B cell (primary cell): Measurements from ENCODE around the gene ADAMTS13. TPM values are rescaled to one million over a fixed set of nuclear protein-coding genes. Genes with fewer than 3 reads are reported as not detected.

Experiments
- ATAC-seq: fragments of 200-7000 bp; cut with Tn5 transposase; one replicate; pipeline ENCODE4 v1.10.0; 2021; ENCODE audit warnings: low read depth, mild to moderate bottlenecking, moderate number of reproducible peaks, moderate library complexity
- CTCF ChIA-PET: fragments of 350-600 bp; sonication (Branson Sonifier 250); formaldehyde crosslinking; loops from one replicate; lab custom pipeline; 2021; ENCODE audit warnings: antibody characterized with exemption, inconsistent platforms; lab: Charles Lee
- POLR2A ChIA-PET: fragments of 350-600 bp; sonication (Branson Sonifier 250); formaldehyde crosslinking; loops from one replicate; lab custom pipeline; 2021; ENCODE audit warnings: antibody characterized with exemption; lab: Charles Lee
- DNase-seq: peaks from one replicate; pipeline ENCODE4 v3.0.0; 2013
- H2AFZ ChIP-seq: 2 replicates; pipeline ENCODE4 v1.6.1; 2012; ENCODE audit warnings: mild to moderate bottlenecking, low read depth, low read length; ENCODE audit not compliant: insufficient read depth, poor library complexity, severe bottlenecking
- H3K27ac ChIP-seq, 2 donors: 1 replicate in 1 of 2; 2 replicates in 1 of 2; pipeline ENCODE4 v1.5.1; 2012 to 2013; ENCODE audit warnings: low read length in 2 of 2, mild to moderate bottlenecking in 2 of 2, moderate library complexity in 1 of 2
- H3K27me3 ChIP-seq, 4 experiments: fragments of 200-600 bp in 1 of 4; sonication (generic) in 1 of 4; replicated peaks in 1 of 4; 1 replicate in 2 of 4; 2 replicates in 2 of 4; pipeline versions ENCODE4 v1.6.1 to v1.7.0; 2013 to 2016; ENCODE audit warnings: low read length in 3 of 4, mild to moderate bottlenecking in 2 of 4, mixed read lengths in 1 of 4, moderate library complexity in 1 of 4; ENCODE audit not compliant: insufficient read depth in 4 of 4, control insufficient read depth in 3 of 4; ENCODE audit errors: control extremely low read depth in 1 of 4
- H3K36me3 ChIP-seq, 2 experiments: replicated peaks in 1 of 2; 1 replicate in 1 of 2; 2 replicates in 1 of 2; pipeline versions ENCODE4 v1.6.1 to v1.7.1; 2013; ENCODE audit warnings: low read length in 1 of 2; ENCODE audit not compliant: insufficient read depth in 2 of 2, control insufficient read depth in 1 of 2; ENCODE audit errors: control extremely low read depth in 1 of 2, extremely low read depth in 1 of 2
- H3K4me1 ChIP-seq, 2 donors: fragments of 200-600 bp in 1 of 2; sonication (generic) in 1 of 2; 1 replicate in 1 of 2; 2 replicates in 1 of 2; pipeline versions ENCODE4 v1.5.1 to v1.6.1; 2013 to 2017; ENCODE audit warnings: low read length in 2 of 2; ENCODE audit not compliant: control insufficient read depth in 2 of 2, insufficient read depth in 2 of 2
- H3K4me2 ChIP-seq: replicated peaks from 2 replicates; pipeline ENCODE3; 2012; ENCODE audit warnings: mild to moderate bottlenecking, low read depth, low read length; ENCODE audit not compliant: poor library complexity, severe bottlenecking
- H3K4me3 ChIP-seq, 5 experiments: fragments of 200-600 bp in 1 of 5; sonication (generic) in 1 of 5; 1 replicate in 3 of 5; 2 replicates in 2 of 5; pipeline versions ENCODE4 v1.5.1 to v1.7.0; 2011 to 2016; ENCODE audit warnings: low read length in 4 of 5, mild to moderate bottlenecking in 4 of 5, low read depth in 2 of 5, control low read depth in 1 of 5, moderate library complexity in 1 of 5; ENCODE audit not compliant: insufficient read depth in 1 of 5; ENCODE audit errors: control extremely low read depth in 1 of 5, extremely low read depth in 1 of 5
- H3K79me2 ChIP-seq: fragments of 200-600 bp; sonication (generic); one replicate; pipeline ENCODE4 v1.6.0; 2016; ENCODE audit warnings: low read length; ENCODE audit not compliant: control insufficient read depth, insufficient read depth
- H3K9ac ChIP-seq: fragments of 200-600 bp; sonication (generic); 2 replicates; pipeline ENCODE4 v1.6.1; 2017; ENCODE audit warnings: mild to moderate bottlenecking, low read length, moderate library complexity
- H3K9me3 ChIP-seq, 3 donors: one replicate each; pipeline versions ENCODE4 v1.6.1 to v1.7.1; 2013; ENCODE audit warnings: low read length in 2 of 3; ENCODE audit not compliant: control insufficient read depth in 2 of 3, insufficient read depth in 1 of 3; ENCODE audit errors: control extremely low read depth in 1 of 3
- H4K20me1 ChIP-seq: 2 replicates; pipeline ENCODE4 v1.6.0; 2012; ENCODE audit warnings: mild to moderate bottlenecking, low read length; ENCODE audit not compliant: insufficient read depth, control insufficient read depth, poor library complexity, severe bottlenecking
- H3K27ac Mint-ChIP-seq: one replicate; pipeline ENCODE4 v1.8.0; 2021; ENCODE audit warnings: mixed read lengths
- H3K27me3 Mint-ChIP-seq: one replicate; pipeline ENCODE4 v1.8.0; 2021; ENCODE audit warnings: mixed read lengths
- H3K4me1 Mint-ChIP-seq: one replicate; pipeline ENCODE4 v1.8.0; 2021; ENCODE audit warnings: mixed read lengths
- H3K4me3 Mint-ChIP-seq: one replicate; pipeline ENCODE4 v1.8.0; 2021; ENCODE audit warnings: mixed read lengths
- H3K9me3 Mint-ChIP-seq: one replicate; pipeline ENCODE4 v1.8.0; 2022; ENCODE audit warnings: mixed read lengths; ENCODE audit not compliant: insufficient read depth
- CTCF ChIP-seq: fragments of 200-600 bp; IDR thresholded peaks from one replicate; pipeline ENCODE4 v1.8.0; 2022; ENCODE audit warnings: antibody characterized with exemption, mild to moderate bottlenecking
- EZH2 ChIP-seq: IDR thresholded peaks from 2 replicates; pipeline ENCODE4 v1.6.1; 2012; ENCODE audit warnings: borderline replicate concordance, low read depth, mild to moderate bottlenecking, moderate library complexity, low read length; ENCODE audit not compliant: insufficient read depth, poor library complexity, severe bottlenecking
- WGBS: methylation state at CpG from one replicate; pipeline ENCODE4 v1.1.5; 2013; ENCODE audit warnings: missing lambda C conversion rate; ENCODE audit not compliant: insufficient coverage; 5-methylcytosine and 5-hydroxymethylcytosine counted together
- intact Hi-C: fragments of 100-400 bp; cut with micrococcal nuclease; formaldehyde crosslinking; loops from one replicate; pipeline ENCODE4 v1.10.0; 2022
- polyA plus RNA-seq: library from polyadenylated mRNA; depleted of rRNA; stranded (reverse); fragments of >200 nt; gene quantifications from 2 replicates; pipeline ENCODE4 v1.2.3, GENCODE V29; 2012
- total RNA-seq, 2 donors: library from RNA; stranded (reverse); fragments of 120-200 nt in 1 of 2; gene quantifications; 1 replicate in 1 of 2; 2 replicates in 1 of 2; pipeline versions ENCODE4 v1.2.3 to v1.2.4, GENCODE V29; 2013 to 2022

The ADAMTS13 gene
- total and polyA plus RNA-seq, 2 donors (not counting 1 experiment from before 2014, with no cell fraction given) = 2.5 to 5.7 TPM

DNA sequence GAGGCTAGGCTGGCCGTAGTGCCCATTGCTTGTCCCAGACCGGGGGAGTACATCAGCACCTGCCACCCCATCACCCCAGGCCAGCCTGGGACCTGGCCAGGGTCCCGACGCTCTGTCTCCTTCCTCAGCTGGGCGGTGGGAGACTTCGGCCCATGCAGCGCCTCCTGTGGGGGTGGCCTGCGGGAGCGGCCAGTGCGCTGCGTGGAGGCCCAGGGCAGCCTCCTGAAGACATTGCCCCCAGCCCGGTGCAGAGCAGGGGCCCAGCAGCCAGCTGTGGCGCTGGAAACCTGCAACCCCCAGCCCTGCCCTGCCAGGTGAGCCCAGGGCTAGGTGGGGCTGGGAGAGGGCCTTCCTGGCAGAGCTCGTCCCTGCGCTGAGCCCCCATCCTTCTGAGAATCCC lies 21.1 kb downstream of the ADAMTS13 start:
- H3K9me3 Mint-ChIP-seq = no peaks in the 10 kb centered on the region
- WGBS = 98% methylated on average over 15 of the region's 15 CpGs
- H3K27me3 ChIP-seq = no peaks in the 10 kb centered on the region
- H3K79me2 ChIP-seq = no peaks in the 10 kb centered on the region
- peaks cover 17 to 25% of the 10 kb centered on the region in 2 donors for H3K4me1 ChIP-seq
- POLR2A ChIA-PET = interaction anchor here (0.6 to 2.0 kb wide), 2 partner anchors 16 to 46 kb away, joined by 3 to 7 read pairs; partner anchors contain the start of gene CACFD1
- H3K4me1 Mint-ChIP-seq = peaks cover 24% of the 10 kb centered on the region
- H3K4me2 ChIP-seq = no peak overlapping the region
- H3K27me3 Mint-ChIP-seq = no peaks in the 10 kb centered on the region
- H2AFZ ChIP-seq = no peak overlapping the region
- no peak for TF ChIP-seq EZH2
- no peak for TF ChIP-seq CTCF
- H3K9ac ChIP-seq = no peak overlapping the region
- DNase-seq = no peak
- H4K20me1 ChIP-seq = no peaks in the 10 kb centered on the region
- intact Hi-C loops = no loop called here
- CTCF ChIA-PET = no interaction called here
- no peak overlapping the region for H3K27ac ChIP-seq
- no peaks in the 10 kb centered on the region for H3K36me3 ChIP-seq
- no peak overlapping the region for H3K4me3 Mint-ChIP-seq
- ATAC-seq = no peak
- H3K4me3 ChIP-seq = no peak overlapping the region
- H3K9me3 ChIP-seq = peaks cover 0 to 9% (median 0%) of the 10 kb centered on the region in 3 donors
- no peak overlapping the region for H3K27ac Mint-ChIP-seq

- Histone ChIP-seq H3K36me3 (no peaks in the 10 kb centered on the region), H3K4me3 (no peak overlapping the region), H3K27ac (no peak overlapping the region), H3K27me3 (no peaks in the 10 kb centered on the region), H2AFZ (no peak overlapping the region), H3K4me2 (no peak overlapping the region), H3K9ac (no peak overlapping the region), H3K79me2 (no peaks in the 10 kb centered on the region), H3K4me1 (peaks cover 17 to 23% of the 10 kb centered on the region in 2 donors), H4K20me1 (no peaks in the 10 kb centered on the region), H3K9me3 (peaks cover 0 to 9% (median 0%) of the 10 kb centered on the region in 3 donors)
- Mint-ChIP-seq H3K27ac (no peak overlapping the region), H3K27me3 (no peaks in the 10 kb centered on the region), H3K4me3 (no peak overlapping the region), H3K9me3 (no peaks in the 10 kb centered on the region), H3K4me1 (peaks cover 24% of the 10 kb centered on the region)
- WGBS = 92% methylated on average over 7 of the region's 8 CpGs
- ChIA-PET CTCF (no interaction called here), POLR2A (interaction anchor here (0.6 to 0.7 kb wide), 2 partner anchors 45 to 819 kb away, joined by 3 to 6 read pairs; no protein-coding TSS in a partner anchor)
- ATAC-seq (no peak), DNase-seq (no peak)
- no peak for TF ChIP-seq CTCF
- no peak for TF ChIP-seq EZH2
- intact Hi-C loops = no loop called here
These were observed 21.8 kb downstream of the ADAMTS13 start for GRCh38 chr9:133443982-133444381.
